ENCODE data around the gene MYDGF.
"Not testable (repeated sequence)": the region's sequence is repeated elsewhere in the genome, so short reads cannot be mapped to it uniquely, and the experiment has no call there.

DNA sequence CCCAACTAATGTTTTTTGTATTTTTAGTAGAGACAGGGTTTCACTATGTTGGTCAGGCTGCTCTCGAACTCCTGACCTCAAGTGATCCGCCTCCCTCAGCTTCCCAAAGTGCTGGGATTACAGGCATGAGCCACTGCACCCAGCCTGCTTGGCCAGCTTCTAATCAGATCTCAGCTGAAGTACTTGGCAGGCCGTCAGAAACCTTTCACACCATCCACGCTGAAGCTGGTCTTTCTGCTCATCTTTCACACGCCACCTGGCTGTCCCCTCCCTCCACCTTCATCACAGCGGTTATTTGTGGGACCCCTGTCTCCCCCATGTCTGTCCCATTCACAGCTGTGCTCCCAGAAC is 45.0 kb upstream of the MYDGF start:
- TF ChIP-seq POLR2A, POLR2AphosphoS5 (IDR thresholded peaks at IDR 0.05; ENCODE audit: low read depth, low read length): not testable (repeated sequence)
